ENCODE results near the gene EDEM2. TPM values are rescaled to one million over a fixed set of nuclear protein-coding genes. Genes with fewer than 3 reads are reported as not detected.

EDEM2 gene
- total RNA-seq, 3 donors from 2014 or later = 17.9 to 32.1 (median 22.5) TPM

GRCh38 chr20:35111141-35111888 is 35.8 kb downstream of the EDEM2 start:
- no peak overlapping the region for H3K4me3 ChIP-seq
- H3K4me1 ChIP-seq (ENCODE audit: low read depth) = no peaks in the 10 kb centered on the region
- TF ChIP-seq, protein P1, sequence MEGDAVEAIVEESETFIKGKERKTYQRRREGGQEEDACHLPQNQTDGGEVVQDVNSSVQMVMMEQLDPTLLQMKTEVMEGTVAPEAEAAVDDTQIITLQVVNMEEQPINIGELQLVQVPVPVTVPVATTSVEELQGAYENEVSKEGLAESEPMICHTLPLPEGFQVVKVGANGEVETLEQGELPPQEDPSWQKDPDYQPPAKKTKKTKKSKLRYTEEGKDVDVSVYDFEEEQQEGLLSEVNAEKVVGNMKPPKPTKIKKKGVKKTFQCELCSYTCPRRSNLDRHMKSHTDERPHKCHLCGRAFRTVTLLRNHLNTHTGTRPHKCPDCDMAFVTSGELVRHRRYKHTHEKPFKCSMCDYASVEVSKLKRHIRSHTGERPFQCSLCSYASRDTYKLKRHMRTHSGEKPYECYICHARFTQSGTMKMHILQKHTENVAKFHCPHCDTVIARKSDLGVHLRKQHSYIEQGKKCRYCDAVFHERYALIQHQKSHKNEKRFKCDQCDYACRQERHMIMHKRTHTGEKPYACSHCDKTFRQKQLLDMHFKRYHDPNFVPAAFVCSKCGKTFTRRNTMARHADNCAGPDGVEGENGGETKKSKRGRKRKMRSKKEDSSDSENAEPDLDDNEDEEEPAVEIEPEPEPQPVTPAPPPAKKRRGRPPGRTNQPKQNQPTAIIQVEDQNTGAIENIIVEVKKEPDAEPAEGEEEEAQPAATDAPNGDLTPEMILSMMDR (IDR thresholded peaks at IDR 0.05) = no peak
- intact Hi-C loops (cut with DNase I, micrococcal nuclease) = no loop called here
- no peak for DNase-seq
- H3K9me3 ChIP-seq = no peaks in the 10 kb centered on the region
- no peak for ATAC-seq
- no peaks in the 10 kb centered on the region for H3K36me3 ChIP-seq (ENCODE audit: low read depth)

DNA sequence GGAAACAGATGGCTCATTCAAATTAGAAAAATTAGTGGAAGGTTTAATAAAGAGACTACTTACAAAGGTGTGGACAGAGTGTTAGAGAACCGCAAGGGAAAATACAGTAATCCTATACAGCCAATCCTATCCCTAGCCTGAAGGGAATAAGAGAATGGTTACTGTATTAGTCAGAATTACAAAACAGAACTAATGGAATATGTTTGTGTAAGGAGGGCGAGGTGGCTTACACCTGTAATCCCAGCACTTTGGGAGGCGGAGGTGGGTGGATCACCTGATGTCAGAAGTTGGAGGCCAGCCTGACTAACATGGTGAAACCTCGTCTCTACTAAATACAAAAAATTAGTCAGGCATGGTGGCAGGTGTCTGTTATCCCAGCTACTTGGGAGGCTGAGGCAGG is 38.2 kb downstream of the EDEM2 start:
- Histone ChIP-seq H3K36me3 (ENCODE audit: low read depth) (no peaks in the 10 kb centered on the region), H3K4me3 (no peak overlapping the region), H3K4me1 (ENCODE audit: low read depth) (no peaks in the 10 kb centered on the region), H3K9me3 (no peaks in the 10 kb centered on the region)
- ATAC-seq (no peak), DNase-seq (no peak)
- TF ChIP-seq, protein P1 (IDR thresholded peaks at IDR 0.05) = no peak
- intact Hi-C loops (cut with DNase I, micrococcal nuclease) = no loop called here

GRCh38 chr20:35106827-35107380 is 40.2 kb downstream of the EDEM2 start:
- no peak for ATAC-seq
- intact Hi-C loops (cut with DNase I, micrococcal nuclease) = no loop called here
- TF ChIP-seq, protein P1 (IDR thresholded peaks at IDR 0.05) = no peak
- Histone ChIP-seq H3K4me3 (no peak overlapping the region), H3K36me3 (ENCODE audit: low read depth) (no peaks in the 10 kb centered on the region), H3K4me1 (ENCODE audit: low read depth) (no peaks in the 10 kb centered on the region), H3K9me3 (no peaks in the 10 kb centered on the region)
- DNase-seq = no peak

- TF ChIP-seq, protein P1 (IDR thresholded peaks at IDR 0.05) = no peak
- intact Hi-C loops (cut with DNase I, micrococcal nuclease) = no loop called here
- ATAC-seq (no peak), DNase-seq (no peak)
- H3K4me3 ChIP-seq = no peak overlapping the region
- no peaks in the 10 kb centered on the region for H3K9me3 ChIP-seq
- H3K4me1 ChIP-seq (ENCODE audit: low read depth) = no peaks in the 10 kb centered on the region
- no peaks in the 10 kb centered on the region for H3K36me3 ChIP-seq (ENCODE audit: low read depth)
Observed at GRCh38 chr20:35104685-35105295, 42.3 kb downstream of the EDEM2 start.

DNA sequence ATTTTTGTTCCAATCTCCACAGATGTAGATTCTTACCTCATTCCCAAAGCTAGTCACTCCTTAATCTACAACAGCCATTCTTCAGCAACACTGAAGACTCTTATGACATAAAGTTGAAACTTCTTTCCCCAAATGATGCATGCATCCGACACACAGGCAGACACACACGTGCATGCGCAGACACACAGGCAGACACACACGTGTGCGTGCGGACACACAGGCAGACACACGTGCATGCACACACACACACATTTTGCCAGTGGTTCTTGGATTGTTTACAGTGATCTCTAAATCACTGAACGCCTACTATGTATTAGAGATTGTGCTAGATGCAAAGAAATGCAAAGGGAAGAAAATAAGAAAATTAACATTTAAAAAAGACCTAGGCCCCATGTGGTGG is 45.5 kb downstream of the EDEM2 start:
- no peak for ATAC-seq
- intact Hi-C loops (cut with DNase I, micrococcal nuclease) = no loop called here
- no peaks in the 10 kb centered on the region for H3K9me3 ChIP-seq

More for the DNA sequence above, 45.5 kb downstream of the EDEM2 start:
- TF ChIP-seq, protein P1 (IDR thresholded peaks at IDR 0.05) = no peak
- no peak for DNase-seq
- Histone ChIP-seq H3K4me1 (ENCODE audit: low read depth) (no peaks in the 10 kb centered on the region), H3K36me3 (ENCODE audit: low read depth) (no peaks in the 10 kb centered on the region), H3K4me3 (no peak overlapping the region)

All from mucosa of descending colon (tissue), 3 donors.